Measurements from ENCODE around the gene SSNA1.

GRCh38 chr9:137201205-137201868, 12.9 kb downstream of the SSNA1 start:
- no peak for TF ChIP-seq CTCF (IDR thresholded peaks at IDR 0.05; ENCODE audit: low read depth, low read length)
- TF ChIP-seq EZH2phosphoT487 (IDR thresholded peaks at IDR 0.05; ENCODE audit: low read depth) = no peak
